Activated effector memory CD4-positive, alpha-beta T cell treated with anti-CD3 and anti-CD28 coated beads, Interleukin-2, amount 50 U/mL, for 16 hours (primary cell): ENCODE data around the gene TSPAN4.

Source experiments
- DNase-seq: peaks from one replicate; pipeline ENCODE4 v3.0.0-alpha.2; 2020

TSPAN4 gene

DNA sequence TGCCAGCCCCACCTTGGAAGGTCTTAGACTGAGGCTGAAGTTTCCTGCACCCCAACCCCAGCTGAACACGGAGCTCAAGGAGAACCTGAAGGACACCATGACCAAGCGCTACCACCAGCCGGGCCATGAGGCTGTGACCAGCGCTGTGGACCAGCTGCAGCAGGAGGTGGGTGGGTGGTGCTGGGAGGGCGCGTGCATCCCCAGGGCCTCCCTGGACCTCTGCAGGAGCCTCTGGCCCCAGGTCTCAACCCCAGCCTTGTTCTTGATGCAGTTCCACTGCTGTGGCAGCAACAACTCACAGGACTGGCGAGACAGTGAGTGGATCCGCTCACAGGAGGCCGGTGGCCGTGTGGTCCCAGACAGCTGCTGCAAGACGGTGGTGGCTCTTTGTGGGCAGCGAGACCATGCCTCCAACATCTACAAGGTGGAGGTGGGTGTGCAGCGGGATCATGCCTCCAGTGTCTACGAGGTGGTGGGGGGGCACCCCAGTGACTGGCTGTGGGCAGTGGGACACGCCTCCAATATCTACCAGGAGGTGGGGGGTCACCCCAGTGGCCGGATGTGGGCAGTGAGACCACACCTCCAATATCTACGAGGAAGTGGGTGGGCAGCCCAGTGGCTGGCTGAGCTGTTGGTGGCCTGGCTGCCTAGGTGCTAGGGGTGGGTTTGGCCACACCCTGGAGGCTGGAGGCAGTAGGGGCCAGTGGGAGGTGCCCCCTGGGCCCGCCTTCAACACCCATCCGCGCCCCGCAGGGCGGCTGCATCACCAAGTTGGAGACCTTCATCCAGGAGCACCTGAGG lies 5.3 kb upstream of the TSPAN4 start:
- no peak for DNase-seq

- no peak for DNase-seq
Measured at GRCh38 chr11:837990-838307, 4.7 kb upstream of the TSPAN4 start.

DNA sequence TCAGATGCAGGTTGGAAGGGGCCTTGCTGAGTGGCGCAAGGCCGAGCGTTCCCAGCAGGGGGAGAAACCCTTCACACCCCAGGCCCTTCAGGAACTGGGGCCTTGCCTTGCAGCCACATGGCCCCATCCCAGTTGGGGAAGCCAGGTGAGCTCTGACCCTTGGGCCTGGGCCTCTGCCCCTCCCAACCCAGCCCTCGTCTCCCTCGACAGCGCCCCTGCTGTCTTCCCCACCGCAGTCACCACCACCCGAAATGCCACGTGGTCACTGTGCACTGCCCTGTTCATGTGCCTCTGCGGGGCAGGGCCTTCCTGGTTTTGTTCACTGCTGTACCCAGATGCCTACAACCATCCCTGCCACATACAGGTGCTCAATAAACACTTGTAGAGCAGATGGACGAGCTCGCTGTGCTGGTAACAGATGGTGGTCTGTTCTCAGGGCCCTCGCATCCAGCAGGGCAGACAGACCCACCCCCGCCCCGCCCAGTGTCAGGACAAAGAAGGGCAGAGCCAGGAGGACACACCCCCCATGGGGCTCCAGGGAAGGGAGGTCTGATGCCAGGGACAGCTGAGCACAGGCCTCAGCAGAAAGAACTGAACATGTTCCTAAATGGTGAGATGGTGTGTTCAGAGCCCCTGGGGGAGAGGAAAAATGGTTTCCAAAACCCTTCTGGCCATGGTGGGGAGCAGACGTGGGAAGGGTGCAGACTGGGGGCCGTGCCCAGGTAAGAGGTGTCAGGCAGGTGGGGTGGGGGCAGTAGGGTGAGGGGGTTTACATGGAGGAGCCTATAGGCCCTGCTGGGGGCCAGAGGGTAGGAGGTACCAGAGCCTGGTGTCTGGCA lies 4.0 kb upstream of the TSPAN4 start:
- no peak for DNase-seq

GRCh38 chr11:839280-839623 lies 3.4 kb upstream of the TSPAN4 start:
- DNase-seq = no peak

DNA sequence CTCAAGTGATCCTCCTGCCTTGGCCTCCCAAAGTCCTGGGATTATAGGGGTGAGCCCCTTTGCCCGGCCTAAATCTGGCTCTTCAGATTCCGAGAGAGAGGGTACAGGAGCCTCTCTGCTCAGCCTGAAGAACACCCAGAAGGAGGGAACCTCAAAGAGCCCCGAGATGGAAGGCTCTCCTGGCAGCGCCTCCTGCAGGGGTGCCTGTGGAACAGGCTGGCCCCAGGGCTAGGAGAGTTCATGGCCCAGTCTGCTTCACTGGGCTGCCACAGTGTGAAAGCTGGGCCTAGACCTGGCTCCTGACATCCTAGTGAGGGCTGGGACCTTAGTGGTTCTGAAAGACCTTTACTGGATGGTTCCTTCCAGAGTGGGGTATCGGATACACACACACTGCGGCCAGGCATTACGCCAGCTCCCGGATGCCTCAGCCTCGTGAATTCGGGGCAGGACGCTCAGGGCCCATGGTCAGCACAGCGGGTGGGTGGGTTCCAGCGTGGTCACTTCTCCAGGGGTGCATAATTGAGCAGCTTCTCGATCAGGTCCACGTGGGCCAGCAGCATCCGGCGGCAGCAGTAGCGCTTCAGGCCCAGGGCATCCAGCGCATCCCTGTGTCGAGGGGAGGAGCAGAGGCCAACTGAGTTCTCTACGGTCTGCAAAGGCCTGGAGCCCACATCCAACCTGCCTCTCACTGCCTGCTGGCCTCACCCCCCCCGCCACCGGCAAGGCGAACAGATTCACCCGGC lies 2.6 kb upstream of the TSPAN4 start:
- no peak for DNase-seq

GRCh38 chr11:841981-842369 lies 677 bp upstream of the TSPAN4 start:
- DNase-seq = no peak

- DNase-seq = no peak
Measured at GRCh38 chr11:843086-843734, 558 bp downstream of the TSPAN4 start.

DNA sequence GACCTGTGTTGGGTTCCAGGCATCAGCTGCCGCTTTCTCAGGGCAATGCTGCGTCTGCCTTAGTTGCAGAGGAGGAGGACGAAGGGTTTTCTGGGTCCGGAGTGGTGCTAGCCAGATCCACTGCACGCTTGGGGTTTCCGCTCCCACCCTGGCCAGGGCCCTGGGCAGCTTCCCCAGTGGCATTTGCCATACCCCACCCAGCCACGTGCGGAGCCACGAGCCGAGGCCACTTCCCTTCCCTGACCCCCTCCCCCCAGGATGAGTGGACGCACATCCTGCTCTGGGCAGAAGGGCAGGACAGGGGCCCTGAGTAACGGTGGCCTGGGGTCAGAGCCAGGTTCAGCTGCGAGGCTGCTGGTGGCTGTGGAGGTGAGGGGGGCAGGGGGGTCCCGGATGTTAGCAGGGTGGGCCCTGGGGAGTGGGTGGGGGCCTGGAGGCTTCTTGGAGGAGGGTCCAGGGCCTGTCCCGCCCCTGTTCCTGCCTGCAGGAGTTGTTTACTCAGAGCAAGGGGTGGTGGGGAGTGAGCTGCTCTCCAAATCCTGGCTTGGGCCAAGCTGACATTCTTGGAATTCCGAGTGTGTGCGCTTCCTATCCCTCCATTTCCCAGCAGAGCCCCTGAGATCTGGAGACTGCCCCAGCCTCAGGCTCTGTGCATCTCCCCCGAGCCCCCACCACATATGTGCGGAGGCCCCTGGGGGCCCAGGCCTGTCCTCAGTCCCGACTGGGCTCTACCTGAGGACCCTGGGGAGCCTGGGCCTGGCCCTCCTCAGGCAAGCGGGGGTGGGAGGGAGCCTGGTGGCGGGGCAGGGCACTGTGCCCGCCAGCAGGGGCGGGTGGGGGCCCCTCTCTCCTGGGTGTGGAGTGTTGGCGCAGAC lies 1.4 kb downstream of the TSPAN4 start:
- no peak for DNase-seq

DNA sequence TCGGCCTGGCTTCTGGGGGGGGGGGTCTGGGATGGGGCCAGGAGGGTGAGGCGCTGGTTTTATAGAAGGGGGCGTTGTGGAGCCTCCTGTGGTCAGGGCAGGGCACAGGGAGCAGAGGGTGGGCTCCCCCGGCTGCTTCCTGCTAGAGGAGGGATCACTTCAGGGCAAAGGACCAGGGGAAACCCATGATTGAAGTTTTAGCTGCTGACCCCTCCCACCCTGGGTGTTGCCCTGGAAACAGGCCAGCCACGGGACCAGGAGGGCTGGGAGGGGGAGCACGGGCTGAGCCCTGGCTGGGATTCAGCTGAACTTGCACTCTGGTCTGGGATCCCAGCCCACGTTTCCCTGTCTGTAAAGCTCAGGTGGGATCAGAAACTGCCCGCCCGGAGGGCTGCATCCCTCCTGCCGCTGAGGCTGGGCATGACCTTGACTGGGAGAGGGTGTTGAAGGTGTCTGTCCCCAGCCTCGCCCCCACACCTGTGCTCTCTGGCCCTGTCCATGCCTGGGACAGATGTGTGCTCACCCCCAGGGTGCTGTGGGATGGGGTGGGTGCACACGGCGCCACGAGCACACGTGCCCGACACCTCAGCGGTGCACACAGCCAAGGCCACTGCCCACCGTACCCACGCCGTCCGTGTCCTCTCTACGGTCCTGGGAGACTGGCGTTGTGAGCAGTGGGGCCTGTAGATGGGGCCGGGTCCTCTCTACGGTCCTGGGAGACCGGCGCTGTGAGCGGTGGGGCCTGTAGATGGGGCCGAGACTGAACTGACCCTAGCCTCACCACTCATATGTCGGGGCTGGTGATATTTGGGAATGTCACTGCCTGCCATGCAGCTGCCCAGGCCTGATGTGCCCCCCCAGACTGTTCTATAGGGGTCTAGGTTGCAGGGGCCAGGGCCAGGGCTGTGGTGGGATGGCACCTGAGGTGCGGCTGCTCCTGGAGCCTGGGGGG lies 2.3 kb downstream of the TSPAN4 start:
- no peak for DNase-seq

- DNase-seq = no peak
Measured at GRCh38 chr11:845872-846495, 3.3 kb downstream of the TSPAN4 start.

DNA sequence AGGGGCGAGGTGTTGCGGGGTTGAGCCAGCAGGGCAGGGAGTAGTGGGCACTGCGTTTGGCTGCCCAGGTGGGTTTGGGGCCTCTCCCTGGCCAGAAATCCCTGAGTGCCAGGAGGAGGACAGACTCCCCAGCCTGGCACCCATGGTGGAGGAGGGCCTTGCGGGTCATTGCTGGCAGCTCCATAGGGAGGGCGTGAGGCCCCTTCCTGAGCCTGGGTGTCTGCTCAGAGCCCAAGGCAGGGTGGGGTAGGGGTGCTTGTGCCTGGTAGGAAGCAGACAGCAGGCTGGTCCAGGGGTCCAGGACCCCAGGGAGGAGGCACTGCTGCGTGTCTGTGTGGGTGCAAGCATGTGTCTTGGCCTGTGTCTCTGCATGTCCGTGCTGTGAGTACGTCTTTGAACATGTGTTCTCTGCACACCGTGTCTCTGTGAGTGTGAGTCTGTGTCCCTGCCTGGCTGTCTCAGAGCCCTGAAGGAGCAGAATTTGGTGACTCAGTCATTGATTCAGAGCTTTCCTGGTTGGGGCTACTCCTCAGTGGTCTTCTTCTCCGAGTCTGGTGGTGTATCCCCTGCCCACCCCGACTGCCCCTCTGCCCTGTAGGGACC lies 3.9 kb downstream of the TSPAN4 start:
- no peak for DNase-seq

- no peak for DNase-seq
Measured at GRCh38 chr11:847876-848275, 5.2 kb downstream of the TSPAN4 start.

DNA sequence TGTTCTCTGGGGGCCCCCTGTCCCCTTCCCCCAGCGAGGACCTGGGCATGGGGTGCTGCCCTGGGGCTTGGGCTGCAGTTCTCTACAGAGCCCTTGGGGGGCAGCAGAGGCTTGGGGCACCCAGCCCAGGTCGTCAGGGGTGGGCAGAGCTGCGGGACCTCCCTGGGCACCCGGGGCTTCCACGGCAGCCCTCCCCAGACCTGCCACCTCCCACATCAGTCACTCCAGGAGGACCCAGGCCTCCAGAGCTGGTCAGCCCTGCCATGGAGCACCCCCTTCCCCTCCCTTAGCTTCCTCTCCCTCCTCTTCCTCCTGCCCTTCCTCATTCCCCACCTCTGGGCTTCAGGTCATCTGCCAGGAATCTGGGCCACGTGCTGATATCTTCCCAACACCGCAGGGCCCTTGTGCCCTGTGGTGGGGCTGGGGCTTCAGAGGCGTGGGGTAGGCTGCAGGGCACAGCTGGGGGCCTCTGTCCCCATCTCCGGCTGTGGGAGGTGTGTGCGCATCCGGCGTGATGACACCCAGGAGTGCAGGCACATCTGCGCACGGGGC lies 5.8 kb downstream of the TSPAN4 start:
- peak; percentile 88 for DNase-seq

DNA sequence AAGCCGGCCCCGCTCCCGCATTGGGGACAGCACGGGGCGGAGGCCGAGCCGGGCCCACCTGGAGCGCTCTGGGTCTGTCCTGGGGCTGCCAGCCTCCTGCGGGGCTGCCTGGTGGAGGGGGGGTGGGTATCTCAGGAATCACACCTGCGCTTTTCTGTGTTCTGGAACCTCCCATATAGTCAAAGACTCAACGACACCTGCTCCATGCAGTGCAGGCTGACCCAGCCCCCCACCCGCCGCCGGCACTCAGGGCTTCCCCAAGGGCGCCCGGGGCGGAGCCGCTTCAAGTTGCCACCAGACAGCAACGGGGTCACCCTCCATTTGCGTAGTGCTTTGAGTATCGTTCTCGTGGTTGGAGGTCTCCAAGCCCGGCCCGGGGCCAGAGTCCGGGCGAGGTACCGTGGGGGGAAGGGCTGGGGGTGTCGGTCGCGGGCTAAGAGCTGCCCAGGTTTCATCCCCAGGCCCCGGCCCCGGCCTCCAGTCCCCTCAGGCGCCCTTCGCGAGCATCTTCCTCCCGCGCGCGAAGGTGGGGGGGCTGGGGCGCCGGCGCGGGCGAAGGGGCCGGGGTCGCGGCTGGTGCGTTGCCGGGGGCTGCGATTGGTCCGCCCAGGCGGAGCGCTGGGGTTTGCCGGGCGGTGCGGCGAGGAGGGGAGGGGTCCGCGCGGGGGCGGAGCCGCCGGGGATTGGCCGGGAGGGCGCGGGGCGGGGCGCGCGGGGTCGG lies 6.6 kb downstream of the TSPAN4 start:
- DNase-seq = peak; percentile 80

DNA sequence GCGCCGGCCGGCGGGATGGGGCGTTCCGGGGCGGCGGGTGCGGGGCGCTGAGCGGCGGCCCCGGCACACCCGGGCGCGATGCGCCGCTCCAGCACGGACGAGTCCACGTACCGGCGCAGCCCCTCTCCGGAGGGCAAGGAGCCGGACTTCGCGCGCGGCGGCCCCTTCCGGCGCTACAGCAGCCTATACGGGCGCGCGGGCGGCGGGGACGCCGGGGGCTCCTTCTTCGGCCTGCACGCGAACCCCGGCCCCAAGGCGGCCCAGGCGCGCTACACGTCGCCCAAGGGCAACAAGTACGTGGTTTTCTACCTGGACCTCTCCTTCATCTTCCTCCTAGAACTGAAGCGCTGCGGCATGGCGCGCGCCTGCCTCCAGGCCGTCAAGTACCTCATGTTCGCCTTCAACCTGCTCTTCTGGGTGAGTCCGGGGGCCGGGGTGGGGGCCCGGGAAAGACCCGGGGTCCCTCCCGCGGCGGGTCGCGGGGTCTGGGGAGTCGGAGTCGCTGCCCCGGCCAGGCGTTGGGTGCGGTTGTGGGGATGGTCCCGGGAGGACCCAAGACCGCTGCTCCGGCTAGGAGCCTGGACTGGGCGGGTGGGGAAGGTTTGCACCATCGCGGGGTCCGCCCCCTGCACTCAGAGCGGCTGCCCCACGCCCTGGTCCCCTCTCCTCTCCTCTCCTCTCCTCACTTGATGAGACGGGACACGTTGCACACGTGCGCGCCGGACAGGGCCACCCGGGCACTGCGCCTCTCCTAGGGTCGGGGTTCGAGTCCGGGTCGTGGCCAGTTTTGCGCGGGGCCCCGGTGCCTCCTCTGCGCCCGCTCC lies 7.5 kb downstream of the TSPAN4 start:
- DNase-seq = no peak

DNA sequence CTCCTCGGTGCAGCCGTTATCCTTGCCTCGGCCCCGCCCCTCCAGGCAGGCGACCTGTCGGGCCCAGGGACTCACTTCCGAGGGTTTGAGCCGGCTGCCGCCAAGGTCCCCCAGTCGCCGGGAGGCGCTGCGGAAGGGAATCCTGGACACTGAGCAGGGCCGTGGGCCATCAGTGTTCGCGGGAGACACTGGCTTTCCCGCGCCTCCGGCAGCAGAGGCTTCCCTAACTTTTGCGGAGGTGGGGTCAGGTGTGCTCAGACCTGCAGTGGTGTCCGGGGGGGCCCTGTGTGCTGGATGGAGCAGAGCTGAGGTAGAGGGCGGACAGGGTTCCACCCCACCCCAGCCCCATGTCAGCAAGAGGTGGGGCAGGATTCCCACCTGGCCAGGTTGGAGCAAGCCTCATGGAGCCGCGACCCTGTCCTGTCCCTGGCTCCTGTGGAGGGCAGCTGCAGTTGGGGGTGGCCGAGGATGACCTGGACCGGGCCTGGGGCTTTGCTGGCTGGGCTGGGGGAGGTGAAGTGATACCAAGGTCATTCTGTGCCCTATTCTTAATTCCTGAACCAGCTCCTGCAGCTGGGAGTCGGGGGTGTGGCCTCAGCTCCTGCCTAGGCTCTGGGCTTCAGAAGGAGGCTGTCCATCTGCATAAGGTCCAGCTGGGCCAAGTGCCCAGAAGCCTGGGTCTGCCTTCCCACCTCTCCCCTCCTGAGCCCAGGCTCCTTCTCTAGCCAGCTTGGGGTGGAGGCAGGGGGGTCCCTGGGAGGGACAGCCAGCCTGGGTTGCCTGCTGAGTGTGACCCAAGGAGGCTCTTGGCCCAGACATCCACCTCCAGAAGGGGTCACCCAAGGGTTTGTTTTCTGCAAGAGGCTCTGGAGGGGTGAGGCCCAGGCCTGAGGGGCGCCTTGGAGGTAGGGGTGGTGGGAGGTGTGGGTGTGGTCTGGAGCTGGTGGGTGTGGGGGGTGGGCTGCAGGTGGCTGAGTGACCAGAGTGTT lies 8.4 kb downstream of the TSPAN4 start:
- no peak for DNase-seq

DNA sequence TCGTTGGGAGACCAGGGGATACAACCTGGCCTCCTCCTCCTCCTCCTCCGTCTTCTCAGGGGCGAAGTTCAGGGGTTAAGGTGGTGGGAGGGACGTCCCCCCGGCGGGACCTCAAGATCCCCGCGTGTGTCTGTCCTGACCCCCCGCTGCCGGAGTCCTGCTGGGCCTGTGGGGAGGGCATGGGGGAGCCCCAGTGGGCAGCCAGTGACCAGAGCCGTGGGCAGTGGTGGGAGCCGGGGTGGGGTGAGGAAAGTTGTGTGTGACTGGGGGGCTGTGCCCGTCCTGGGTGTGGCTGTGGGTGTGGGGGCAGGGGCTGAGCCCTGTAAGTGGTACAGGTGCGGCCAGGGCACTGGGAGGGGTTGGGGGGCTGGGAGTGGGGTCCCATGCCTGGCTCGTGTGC lies 10.1 kb downstream of the TSPAN4 start:
- no peak for DNase-seq
